ENCODE data around the gene ZBTB7C. TPM values are rescaled to one million over a fixed set of nuclear protein-coding genes. Genes with fewer than 3 reads are reported as not detected.

The ZBTB7C gene
- total RNA-seq, 6 experiments from 2014 or later, result not detected

- Mint-ChIP-seq H3K36me3 (ENCODE audit: low read depth) (no peaks in the 10 kb centered on the region), H3K27me3 (ENCODE audit: insufficient read depth) (peaks cover 14% of the 10 kb centered on the region), H3K4me3 (no peak overlapping the region), H3K27ac (no peak overlapping the region), H3K9me3 (no peaks in the 10 kb centered on the region), H3K4me1 (ENCODE audit: low read depth) (no peaks in the 10 kb centered on the region; the same call in 1 of the 2 replicates)
- TF ChIP-seq CTCF (IDR thresholded peaks at IDR 0.05), result no peak
- DNase-seq, result no peak
Measured at GRCh38 chr18:48027401-48027963, 381.7 kb downstream of the ZBTB7C start.

GRCh38 chr18:48026216-48026615, 383.0 kb downstream of the ZBTB7C start:
- H3K36me3 Mint-ChIP-seq (ENCODE audit: low read depth), result no peaks in the 10 kb centered on the region

GRCh38 chr18:48024881-48025660, 384.1 kb downstream of the ZBTB7C start:
- no peak overlapping the region for H3K27ac Mint-ChIP-seq
- no peak for DNase-seq
- no peaks in the 10 kb centered on the region; the same call in 1 of the 2 replicates for H3K4me1 Mint-ChIP-seq (ENCODE audit: low read depth)
- H3K36me3 Mint-ChIP-seq (ENCODE audit: low read depth), result no peaks in the 10 kb centered on the region
- TF ChIP-seq CTCF (IDR thresholded peaks at IDR 0.05), result no peak
- no peak overlapping the region for H3K4me3 Mint-ChIP-seq
- no peaks in the 10 kb centered on the region for H3K9me3 Mint-ChIP-seq
- peaks cover 25% of the 10 kb centered on the region for H3K27me3 Mint-ChIP-seq (ENCODE audit: insufficient read depth)

More at GRCh38 chr18:48026216-48026615, 383.0 kb downstream of the ZBTB7C start:
- H3K27me3 Mint-ChIP-seq (ENCODE audit: insufficient read depth), result peaks cover 23% of the 10 kb centered on the region
- no peaks in the 10 kb centered on the region; the same call in 1 of the 2 replicates for H3K4me1 Mint-ChIP-seq (ENCODE audit: low read depth)
- no peak for DNase-seq
- no peak for TF ChIP-seq CTCF (IDR thresholded peaks at IDR 0.05)
- H3K4me3 Mint-ChIP-seq, result no peak overlapping the region
- H3K9me3 Mint-ChIP-seq, result no peaks in the 10 kb centered on the region
- no peak overlapping the region for H3K27ac Mint-ChIP-seq

- H3K27me3 Mint-ChIP-seq (ENCODE audit: insufficient read depth), result peaks cover 31% of the 10 kb centered on the region
- no peaks in the 10 kb centered on the region for H3K36me3 Mint-ChIP-seq (ENCODE audit: low read depth)
- no peaks in the 10 kb centered on the region; the same call in 1 of the 2 replicates for H3K4me1 Mint-ChIP-seq (ENCODE audit: low read depth)
- H3K4me3 Mint-ChIP-seq, result no peak overlapping the region
- no peak for TF ChIP-seq CTCF (IDR thresholded peaks at IDR 0.05)
- no peak overlapping the region for H3K27ac Mint-ChIP-seq
- DNase-seq, result no peak
- H3K9me3 Mint-ChIP-seq, result no peaks in the 10 kb centered on the region
Measured at GRCh38 chr18:48024009-48024512, 385.1 kb downstream of the ZBTB7C start.

- H3K4me1 Mint-ChIP-seq (ENCODE audit: low read depth), result no peaks in the 10 kb centered on the region; the same call in 1 of the 2 replicates
- no peaks in the 10 kb centered on the region for H3K9me3 Mint-ChIP-seq
- no peaks in the 10 kb centered on the region for H3K36me3 Mint-ChIP-seq (ENCODE audit: low read depth)
- no peak overlapping the region for H3K4me3 Mint-ChIP-seq
- DNase-seq, result peak; percentile 25
- no peak overlapping the region for H3K27ac Mint-ChIP-seq
- TF ChIP-seq CTCF (IDR thresholded peaks at IDR 0.05), result peak; percentile 53; the same call in 1 of the 2 replicates
- H3K27me3 Mint-ChIP-seq (ENCODE audit: insufficient read depth), result peaks cover 35% of the 10 kb centered on the region
Measured at GRCh38 chr18:48023334-48024008, 385.7 kb downstream of the ZBTB7C start.

All from HFFc6 (cell line).